Measurements from ENCODE around the gene RAX2. TPM values are rescaled to one million over a fixed set of nuclear protein-coding genes. Genes with fewer than 3 reads are reported as not detected.

Gene RAX2
- total and polyA plus RNA-seq, 10 of the 15 experiments (the other 5 are each of a cell fraction or from before 2014, with no cell fraction given) = not detected

- no peak for TF ChIP-seq BCL3 (IDR thresholded peaks at IDR 0.05; ENCODE audit: borderline replicate concordance, insufficient read depth, low read depth, low read length, poor library complexity, severe bottlenecking)
- TF ChIP-seq CEBPB (IDR thresholded peaks at IDR 0.05; ENCODE audit: borderline replicate concordance in 1 of 2, low read depth in 2 of 2, low read length in 2 of 2) = no peak
- TF ChIP-seq MXI1 (IDR thresholded peaks at IDR 0.05; ENCODE audit: low read depth, low read length) = no peak
- TF ChIP-seq RBBP5 (conservative IDR thresholded peaks at IDR 0.05) = no peak
- TF ChIP-seq RCOR1 (conservative IDR thresholded peaks at IDR 0.05; ENCODE audit: low read depth, low read length) = no peak
- no peak for TF ChIP-seq RB1 (IDR thresholded peaks at IDR 0.05; ENCODE audit: borderline replicate concordance)
- no peak for TF ChIP-seq CHD1 (IDR thresholded peaks at IDR 0.05; ENCODE audit: low read depth, low read length)
- TF ChIP-seq NFYA (IDR thresholded peaks at IDR 0.05; ENCODE audit: borderline replicate concordance, low read depth, low read length) = no peak
Observed at GRCh38 chr19:3801412-3802096, 29.5 kb upstream of the RAX2 start (continued).

DNA sequence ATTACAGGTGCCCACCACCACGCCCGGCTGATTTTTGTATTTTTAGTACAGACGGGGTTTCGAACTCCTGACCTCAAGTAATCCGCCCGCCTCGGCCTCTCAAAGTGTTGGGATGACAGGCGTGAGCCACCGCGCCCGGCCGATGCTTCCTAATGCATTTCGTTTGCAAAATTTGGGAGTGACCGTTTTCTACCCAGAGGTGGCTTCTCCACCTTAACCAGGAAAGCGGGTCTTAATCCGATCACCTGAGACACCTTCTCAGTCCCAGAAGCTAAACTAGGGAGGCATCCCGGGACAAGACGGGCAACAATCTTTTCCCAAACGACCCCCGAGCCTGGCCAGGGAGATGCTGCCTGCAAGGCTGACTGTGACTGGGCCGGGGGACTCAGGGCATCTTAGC lies 29.0 kb upstream of the RAX2 start:
- no peak overlapping the region for H3K4me2 ChIP-seq (ENCODE audit: control insufficient read depth, insufficient read depth)
- no peaks in the 10 kb centered on the region; the same call in 2 of the 3 replicates for H3K9me3 ChIP-seq (replicated peaks; ENCODE audit: control insufficient read depth, insufficient read depth, low read length)
- intact Hi-C loops (cut with micrococcal nuclease; ENCODE audit: unreplicated experiment) = no loop called here
- CTCF ChIA-PET = no interaction called here
- DNase-seq (ENCODE audit: low read depth, low spot score) = no peak
- H3K4me1 ChIP-seq (ENCODE audit: control insufficient read depth, insufficient read depth, low read length) = 0 out of 2 replicates have a peak, but pooled peaks cover 4% of the 10 kb centered on the region
- RAD21 ChIA-PET (ENCODE audit: unreplicated experiment) = no interaction called here
- H3K4me3 ChIP-seq = no peak overlapping the region
- H3K9ac ChIP-seq (ENCODE audit: control insufficient read depth, insufficient read depth, low read length) = no peak overlapping the region
- FAIRE-seq = no peak
- H3K36me3 ChIP-seq (ENCODE audit: control insufficient read depth in 2 of 2, insufficient read depth in 2 of 2, low read length in 1 of 2) = no peaks in the 10 kb centered on the region
- in situ Hi-C loops (cut with MboI) = no loop called here
- BruUV-seq (replicated peaks) = no TSS peak
- H2AFZ ChIP-seq (ENCODE audit: control insufficient read depth, low read depth, low read length) = no peak overlapping the region
- SMC1A ChIA-PET (ENCODE audit: uncharacterized antibody, unreplicated experiment) = no interaction called here
- no peaks in the 10 kb centered on the region for H3K79me2 ChIP-seq (ENCODE audit: control insufficient read depth, insufficient read depth, low read length)
- 25% methylated on average over 21 of the region's 21 CpGs for WGBS (ENCODE audit: insufficient coverage, insufficient replicate concordance, low lambda C conversion rate, missing lambda C conversion rate)
- peaks cover 2 to 4% of the 10 kb centered on the region in 2 experiments; a peak in 3 of 4 replicates for H3K27me3 ChIP-seq (replicated peaks in 1 of 2; ENCODE audit: control insufficient read depth in 2 of 2, insufficient read depth in 2 of 2, low read length in 1 of 2)
- ATAC-seq = no peak
- POLR2A ChIA-PET = no interaction called here
- H3K27ac ChIP-seq (ENCODE audit: control insufficient read depth, insufficient read depth) = no peak overlapping the region
- H4K20me1 ChIP-seq (ENCODE audit: control insufficient read depth, insufficient read depth) = no peaks in the 10 kb centered on the region
- no peak for TF ChIP-seq SREBF2 (IDR thresholded peaks at IDR 0.05; ENCODE audit: low read length)
- TF ChIP-seq PAX8 (IDR thresholded peaks at IDR 0.05) = no peak
- TF ChIP-seq USF2 (IDR thresholded peaks at IDR 0.05; ENCODE audit: borderline replicate concordance, low read depth, low read length) = no peak
- TF ChIP-seq RCOR1 (conservative IDR thresholded peaks at IDR 0.05; ENCODE audit: low read depth, low read length) = no peak
- TF ChIP-seq BCL3 (IDR thresholded peaks at IDR 0.05; ENCODE audit: borderline replicate concordance, insufficient read depth, low read depth, low read length, poor library complexity, severe bottlenecking) = no peak
- no peak for TF ChIP-seq CBX3 (IDR thresholded peaks at IDR 0.05; ENCODE audit: borderline replicate concordance, low read depth)
- TF ChIP-seq ASH2L (IDR thresholded peaks at IDR 0.05; ENCODE audit: borderline replicate concordance, low read depth) = no peak
- TF ChIP-seq ZBTB4 (CRISPR knock-in tag; IDR thresholded peaks at IDR 0.05) = no peak
- TF ChIP-seq POU2F2 (IDR thresholded peaks at IDR 0.05; ENCODE audit: borderline replicate concordance, low read depth, low read length) = no peak
